HG03045 (cell line): ENCODE measurements around the gene PRIMA1.

Experiments
- ATAC-seq: cut with Tn5 transposase; IDR thresholded peaks from one replicate; pipeline ENCODE4 v1.9.1; 2021; ENCODE audit warnings: mild to moderate bottlenecking, moderate library complexity; ENCODE audit not compliant: unreplicated experiment

The PRIMA1 gene

GRCh38 chr14:93685121-93685895 lies 103.0 kb downstream of the PRIMA1 start:
- ATAC-seq, result no peak

GRCh38 chr14:93683226-93683625 lies 105.1 kb downstream of the PRIMA1 start:
- ATAC-seq, result no peak

DNA sequence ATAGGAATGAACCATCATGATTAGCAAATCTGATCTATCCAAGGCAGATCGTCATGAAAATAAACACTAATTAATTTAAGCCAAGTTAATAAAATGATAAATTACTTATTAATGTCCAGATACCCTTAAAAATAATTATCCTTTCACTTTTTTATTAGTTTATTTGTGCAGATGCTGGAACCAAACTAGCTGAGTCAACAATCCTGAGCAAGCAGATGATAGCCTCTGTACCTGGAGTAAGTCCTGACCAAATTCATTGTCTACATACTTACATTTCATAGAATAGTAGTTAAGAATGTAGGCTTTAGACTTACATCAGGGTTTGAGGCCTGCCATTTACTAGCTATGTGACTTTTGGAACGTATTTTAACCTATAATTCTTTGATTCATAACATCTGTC lies 105.8 kb downstream of the PRIMA1 start:
- ATAC-seq, result no peak

GRCh38 chr14:93676416-93676958 lies 111.8 kb downstream of the PRIMA1 start:
- no peak for ATAC-seq

- ATAC-seq, result no peak
These were observed 112.6 kb downstream of the PRIMA1 start for GRCh38 chr14:93675651-93676050.

DNA sequence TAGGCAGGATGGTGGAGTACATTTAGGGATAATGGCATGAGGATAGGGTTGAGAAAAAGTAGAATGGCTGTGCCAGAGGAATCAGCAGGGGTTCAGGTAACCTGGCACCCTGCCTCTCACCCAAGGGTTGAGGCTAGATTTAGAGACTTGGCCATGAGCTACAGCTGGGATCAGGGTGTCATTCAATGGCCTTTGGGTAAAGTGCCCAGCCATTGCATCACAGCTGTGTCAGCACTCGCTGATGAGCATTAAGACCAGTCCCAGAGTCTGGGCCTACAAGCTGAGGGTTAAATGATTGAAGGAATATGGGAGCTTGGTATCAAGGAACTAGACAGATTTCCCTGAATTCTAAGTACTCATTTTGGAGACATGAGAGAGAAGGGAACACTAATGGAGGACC lies 113.9 kb downstream of the PRIMA1 start:
- no peak for ATAC-seq

DNA sequence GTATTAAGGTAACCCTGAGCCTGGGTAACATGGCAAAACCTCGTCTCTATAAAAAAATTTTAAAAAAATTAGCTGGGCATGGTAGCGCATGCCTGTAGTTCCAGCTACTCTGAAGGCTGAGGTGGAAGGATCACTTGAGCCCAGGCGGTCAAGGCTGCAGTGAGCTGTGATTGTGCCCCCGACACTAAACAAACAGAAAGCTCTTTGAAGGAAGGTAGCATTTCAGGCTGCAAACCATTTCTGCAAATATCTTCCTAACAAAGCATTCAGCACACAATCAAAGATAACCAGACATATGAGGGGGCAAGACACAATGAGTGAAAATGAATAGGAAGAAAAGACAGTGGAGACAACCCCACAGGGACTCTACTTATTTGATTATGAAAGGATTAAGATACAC lies 118.7 kb downstream of the PRIMA1 start:
- no peak for ATAC-seq
